ENCODE data around the gene SPINK6.

The SPINK6 gene

GRCh38 chr5:148202531-148203203 is at the start of gene SPINK6:
SPINK6 (plus strand) TSS chr5:148203042; CDS start chr5:148203097, 55 bp downstream.
- DNase-seq (ENCODE audit: low read depth in 2 of 2, low spot score in 1 of 2), result no peak

- DNase-seq (ENCODE audit: low read depth in 2 of 2, low spot score in 1 of 2), result no peak
Observed at GRCh38 chr5:148156609-148157008, 46.2 kb upstream of the SPINK6 start.

GRCh38 chr5:148162038-148162437 is 40.8 kb upstream of the SPINK6 start:
- no peak for DNase-seq (ENCODE audit: low read depth in 2 of 2, low spot score in 1 of 2)

- DNase-seq (ENCODE audit: low read depth in 2 of 2, low spot score in 1 of 2), result no peak
Observed at GRCh38 chr5:148163345-148163744, 39.5 kb upstream of the SPINK6 start.

- DNase-seq (ENCODE audit: low read depth in 2 of 2, low spot score in 1 of 2), result no peak
Observed at GRCh38 chr5:148166550-148167283, 36.1 kb upstream of the SPINK6 start.

- no peak for DNase-seq (ENCODE audit: low read depth in 2 of 2, low spot score in 1 of 2)
Observed at GRCh38 chr5:148168246-148168645, 34.6 kb upstream of the SPINK6 start, which contains the start of gene SPINK14. SPINK14 (plus strand) TSS chr5:148168546; CDS start chr5:148169733, 1,187 bp downstream.

GRCh38 chr5:148172377-148172776 is 30.5 kb upstream of the SPINK6 start:
- DNase-seq (ENCODE audit: low read depth in 2 of 2, low spot score in 1 of 2), result no peak

- no peak for DNase-seq (ENCODE audit: low read depth in 2 of 2, low spot score in 1 of 2)
Observed at GRCh38 chr5:148176480-148176879, 26.4 kb upstream of the SPINK6 start.

GRCh38 chr5:148177207-148177606 is 25.6 kb upstream of the SPINK6 start:
- no peak for DNase-seq (ENCODE audit: low read depth in 2 of 2, low spot score in 1 of 2)

GRCh38 chr5:148179234-148179824 is 23.5 kb upstream of the SPINK6 start:
- no peak for DNase-seq (ENCODE audit: low read depth in 2 of 2, low spot score in 1 of 2)

GRCh38 chr5:148186248-148187003 is 16.4 kb upstream of the SPINK6 start:
- DNase-seq (ENCODE audit: low read depth in 2 of 2, low spot score in 1 of 2), result no peak

GRCh38 chr5:148191010-148191409 is 11.8 kb upstream of the SPINK6 start:
- no peak for DNase-seq (ENCODE audit: low read depth in 2 of 2, low spot score in 1 of 2)

- no peak for DNase-seq (ENCODE audit: low read depth in 2 of 2, low spot score in 1 of 2)
Observed at GRCh38 chr5:148193202-148193601, 9.6 kb upstream of the SPINK6 start.

- no peak for DNase-seq (ENCODE audit: low read depth in 2 of 2, low spot score in 1 of 2)
Observed at GRCh38 chr5:148201151-148201550, 1.7 kb upstream of the SPINK6 start.

- no peak for DNase-seq (ENCODE audit: low read depth in 2 of 2, low spot score in 1 of 2)
Observed at GRCh38 chr5:148205044-148205806, 2.4 kb downstream of the SPINK6 start.

GRCh38 chr5:148205865-148206264 is 3.0 kb downstream of the SPINK6 start:
- no peak for DNase-seq (ENCODE audit: low read depth in 2 of 2, low spot score in 1 of 2)

GRCh38 chr5:148206620-148207019 is 3.8 kb downstream of the SPINK6 start:
- no peak for DNase-seq (ENCODE audit: low read depth in 2 of 2, low spot score in 1 of 2)

GRCh38 chr5:148208226-148208625 is 5.4 kb downstream of the SPINK6 start:
- no peak for DNase-seq (ENCODE audit: low read depth in 2 of 2, low spot score in 1 of 2)

GRCh38 chr5:148209151-148209770 is 6.4 kb downstream of the SPINK6 start:
- no peak for DNase-seq (ENCODE audit: low read depth in 2 of 2, low spot score in 1 of 2)

- DNase-seq (ENCODE audit: low read depth in 2 of 2, low spot score in 1 of 2), result no peak
Observed at GRCh38 chr5:148214665-148215185, 11.9 kb downstream of the SPINK6 start.

Data from stimulated activated CD8-positive, alpha-beta memory T cell treated with anti-CD3 and anti-CD28 coated beads, Interleukin-4, amount 100 ng/mL, for 4 hours (primary cell).